CD14-positive monocyte (primary cell): ENCODE measurements around the gene SUMO3. TPM values are rescaled to one million over a fixed set of nuclear protein-coding genes. Genes with fewer than 3 reads are reported as not detected.

Source experiments
- DNase-seq, 3 donors: peaks; one replicate each; pipeline ENCODE4 v3.0.0-alpha.2; 2011 to 2022
- H2AFZ ChIP-seq: 2 replicates; pipeline ENCODE4 v1.6.0; 2012; ENCODE audit warnings: mild to moderate bottlenecking, low read depth, low read length, inconsistent platforms; ENCODE audit not compliant: insufficient read depth, poor library complexity, severe bottlenecking
- H3K27ac ChIP-seq, 2 donors: 1 replicate in 1 of 2; 2 replicates in 1 of 2; pipeline ENCODE4 v1.5.1; 2012 to 2013; ENCODE audit warnings: low read length in 2 of 2, control low read depth in 1 of 2, inconsistent platforms in 1 of 2, low read depth in 1 of 2, mild to moderate bottlenecking in 1 of 2
- H3K27me3 ChIP-seq, 2 donors: one replicate each; pipeline versions ENCODE4 v1.6.0 to v1.6.1; 2011 to 2013; ENCODE audit warnings: low read length in 2 of 2; ENCODE audit not compliant: control insufficient read depth in 2 of 2, insufficient read depth in 2 of 2
- H3K36me3 ChIP-seq, 2 donors: replicated peaks in 1 of 2; 1 replicate in 1 of 2; 2 replicates in 1 of 2; pipeline versions ENCODE4 v1.5.1 to v1.6.1; 2012 to 2013; ENCODE audit warnings: low read length in 2 of 2, control low read depth in 1 of 2, inconsistent platforms in 1 of 2, mild to moderate bottlenecking in 1 of 2; ENCODE audit not compliant: insufficient read depth in 2 of 2, control insufficient read depth in 1 of 2
- H3K4me1 ChIP-seq, 2 donors: 1 replicate in 1 of 2; 2 replicates in 1 of 2; pipeline versions ENCODE4 v1.5.1 to v1.6.1; 2012 to 2013; ENCODE audit warnings: low read length in 2 of 2, control low read depth in 1 of 2, inconsistent platforms in 1 of 2, mild to moderate bottlenecking in 1 of 2, moderate library complexity in 1 of 2; ENCODE audit not compliant: insufficient read depth in 2 of 2, control insufficient read depth in 1 of 2
- H3K4me2 ChIP-seq: replicated peaks from 2 replicates; pipeline ENCODE3; 2012; ENCODE audit warnings: low read length, moderate library complexity, mild to moderate bottlenecking; ENCODE audit not compliant: poor library complexity, severe bottlenecking; ENCODE audit errors: extremely low read depth
- H3K4me3 ChIP-seq, 3 experiments: fragments of 200-600 bp in 1 of 3; sonication (generic) in 1 of 3; replicated peaks in 1 of 3; 1 replicate in 2 of 3; 2 replicates in 1 of 3; pipeline ENCODE4 v1.5.1; 2011 to 2013; ENCODE audit warnings: low read length in 3 of 3, mild to moderate bottlenecking in 3 of 3, control low read depth in 2 of 3, low read depth in 2 of 3, inconsistent platforms in 1 of 3, moderate library complexity in 1 of 3
- H3K79me2 ChIP-seq: 2 replicates; pipeline ENCODE4 v1.6.0; 2012; ENCODE audit warnings: mild to moderate bottlenecking, control low read depth, inconsistent platforms, low read length, moderate library complexity; ENCODE audit not compliant: insufficient read depth
- H3K9ac ChIP-seq: 2 replicates; pipeline ENCODE4 v1.6.0; 2017; ENCODE audit warnings: low read length, mild to moderate bottlenecking; ENCODE audit not compliant: insufficient read depth, poor library complexity, severe bottlenecking
- H3K9me3 ChIP-seq, 2 donors: replicated peaks in 1 of 2; 1 replicate in 1 of 2; 2 replicates in 1 of 2; pipeline versions ENCODE4 v1.5.1 to v1.6.1; 2012 to 2013; ENCODE audit warnings: low read length in 2 of 2, control low read depth in 1 of 2; ENCODE audit not compliant: control insufficient read depth in 1 of 2, insufficient read depth in 1 of 2
- H4K20me1 ChIP-seq: 2 replicates; pipeline ENCODE4 v1.6.0; 2012; ENCODE audit warnings: mild to moderate bottlenecking, low read length, control low read depth, moderate library complexity; ENCODE audit not compliant: insufficient read depth
- H3K27ac Mint-ChIP-seq, 7 donors: one replicate each; pipeline ENCODE4 v1.8.0; 2020; ENCODE audit warnings: mild to moderate bottlenecking in 7 of 7, mixed read lengths in 7 of 7, moderate library complexity in 6 of 7, inconsistent platforms in 2 of 7
- H3K27me3 Mint-ChIP-seq, 3 donors: one replicate each; pipeline ENCODE4 v1.8.0; 2021 to 2022; ENCODE audit warnings: low read depth in 3 of 3, mild to moderate bottlenecking in 3 of 3, mixed read lengths in 3 of 3, moderate library complexity in 3 of 3, inconsistent platforms in 1 of 3
- H3K36me3 Mint-ChIP-seq, 2 donors: one replicate each; pipeline ENCODE4 v1.8.0; 2020; ENCODE audit warnings: mixed read lengths in 2 of 2, inconsistent platforms in 1 of 2, mild to moderate bottlenecking in 1 of 2
- H3K4me1 Mint-ChIP-seq: one replicate; pipeline ENCODE4 v1.8.0; 2020; ENCODE audit warnings: mild to moderate bottlenecking, mixed read lengths
- H3K4me3 Mint-ChIP-seq, 2 donors: one replicate each; pipeline ENCODE4 v1.8.0; 2020; ENCODE audit warnings: mild to moderate bottlenecking in 2 of 2, mixed read lengths in 2 of 2, moderate library complexity in 1 of 2
- H3K9me3 Mint-ChIP-seq, 7 donors: one replicate each; pipeline ENCODE4 v1.8.0; 2020 to 2022; ENCODE audit warnings: mixed read lengths in 7 of 7, mild to moderate bottlenecking in 6 of 7, moderate library complexity in 6 of 7, inconsistent platforms in 2 of 7
- WGBS: methylation state at CpG from one replicate; pipeline ENCODE4 v1.1.5; 2013; ENCODE audit warnings: missing lambda C conversion rate; ENCODE audit not compliant: insufficient coverage; 5-methylcytosine and 5-hydroxymethylcytosine counted together
- intact Hi-C, 2 donors: fragments of 100-400 bp; cut with micrococcal nuclease; formaldehyde crosslinking; loops; one replicate each; pipeline versions ENCODE4 v1.15.0 to v1.15.1; 2023
- polyA plus RNA-seq, 3 donors: library from polyadenylated mRNA; depleted of rRNA in 1 of 3; unstranded in 2 of 3; stranded (reverse) in 1 of 3; fragments of 300-500 nt in 2 of 3; fragments of >200 nt in 1 of 3; fragmentation: Illumina TruSeq in 2 of 3; gene quantifications; 1 replicate in 2 of 3; 2 replicates in 1 of 3; pipeline ENCODE4 v1.2.3, GENCODE V29; 2012 to 2021
- TF ChIP-seq, protein P1 (sequence below): fragments of 200-600 bp; IDR thresholded peaks from one replicate; pipeline ENCODE4 v1.8.0; 2022; ENCODE audit warnings: antibody characterized with exemption, mild to moderate bottlenecking

Gene SUMO3
- polyA plus RNA-seq, 3 donors = 70.9 to 112 (median 109) TPM

DNA sequence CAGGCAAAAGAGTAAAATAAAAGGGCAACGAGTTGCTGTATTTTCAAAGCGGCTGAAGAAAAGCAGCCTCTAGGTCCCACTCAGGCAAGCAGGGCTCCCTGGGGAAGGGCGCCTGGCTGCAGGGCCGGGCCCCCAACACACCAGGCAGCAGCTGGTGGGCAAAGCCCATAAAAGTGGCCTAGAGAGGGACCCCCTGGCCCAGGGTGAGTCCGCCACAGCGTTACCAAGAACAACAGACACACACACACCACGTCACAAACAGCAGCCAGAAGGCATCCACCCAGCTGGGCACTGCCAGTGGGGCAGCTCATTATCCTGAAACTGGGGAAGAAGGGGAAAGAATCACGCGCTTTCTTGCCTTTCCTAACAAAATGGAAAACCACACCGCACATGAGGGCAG is 4.7 kb downstream of the SUMO3 start:
- no peak for DNase-seq
- peaks cover 0 to 2% (median 0%) of the 10 kb centered on the region in 7 donors for H3K9me3 Mint-ChIP-seq
- H3K4me3 ChIP-seq = no peak overlapping the region
- TF ChIP-seq, protein P1, sequence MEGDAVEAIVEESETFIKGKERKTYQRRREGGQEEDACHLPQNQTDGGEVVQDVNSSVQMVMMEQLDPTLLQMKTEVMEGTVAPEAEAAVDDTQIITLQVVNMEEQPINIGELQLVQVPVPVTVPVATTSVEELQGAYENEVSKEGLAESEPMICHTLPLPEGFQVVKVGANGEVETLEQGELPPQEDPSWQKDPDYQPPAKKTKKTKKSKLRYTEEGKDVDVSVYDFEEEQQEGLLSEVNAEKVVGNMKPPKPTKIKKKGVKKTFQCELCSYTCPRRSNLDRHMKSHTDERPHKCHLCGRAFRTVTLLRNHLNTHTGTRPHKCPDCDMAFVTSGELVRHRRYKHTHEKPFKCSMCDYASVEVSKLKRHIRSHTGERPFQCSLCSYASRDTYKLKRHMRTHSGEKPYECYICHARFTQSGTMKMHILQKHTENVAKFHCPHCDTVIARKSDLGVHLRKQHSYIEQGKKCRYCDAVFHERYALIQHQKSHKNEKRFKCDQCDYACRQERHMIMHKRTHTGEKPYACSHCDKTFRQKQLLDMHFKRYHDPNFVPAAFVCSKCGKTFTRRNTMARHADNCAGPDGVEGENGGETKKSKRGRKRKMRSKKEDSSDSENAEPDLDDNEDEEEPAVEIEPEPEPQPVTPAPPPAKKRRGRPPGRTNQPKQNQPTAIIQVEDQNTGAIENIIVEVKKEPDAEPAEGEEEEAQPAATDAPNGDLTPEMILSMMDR = no peak
- peaks cover 5 to 18% of the 10 kb centered on the region in 2 donors for H3K4me1 ChIP-seq
- H3K4me1 Mint-ChIP-seq = peaks cover 17% of the 10 kb centered on the region
- H4K20me1 ChIP-seq = peaks cover 92% of the 10 kb centered on the region
- H3K9me3 ChIP-seq = no peaks in the 10 kb centered on the region
- no peak overlapping the region for H3K4me2 ChIP-seq
- H3K27ac ChIP-seq = no peak overlapping the region
- H3K4me3 Mint-ChIP-seq = no peak overlapping the region
- 89% methylated on average over 3 of the region's 10 CpGs for WGBS
- peaks cover 44 to 66% of the 10 kb centered on the region in 2 donors for H3K36me3 Mint-ChIP-seq
- H3K27me3 ChIP-seq = no peaks in the 10 kb centered on the region
- intact Hi-C loops = loop anchor here in 1 of 2 donors (10.0 kb wide), 2 partner anchors 272 to 358 kb away; partner anchors contain the start of gene LRRC3
- H2AFZ ChIP-seq = no peak overlapping the region
- no peak overlapping the region for H3K9ac ChIP-seq
- H3K27me3 Mint-ChIP-seq = peaks cover 0 to 2% (median 2%) of the 10 kb centered on the region in 3 donors
- peaks cover 88% of the 10 kb centered on the region for H3K79me2 ChIP-seq
- peak overlapping the region in 2 of 7 donors; percentile 49 to 63 for H3K27ac Mint-ChIP-seq
- H3K36me3 ChIP-seq = peaks cover 44 to 60% of the 10 kb centered on the region in 2 donors

DNA sequence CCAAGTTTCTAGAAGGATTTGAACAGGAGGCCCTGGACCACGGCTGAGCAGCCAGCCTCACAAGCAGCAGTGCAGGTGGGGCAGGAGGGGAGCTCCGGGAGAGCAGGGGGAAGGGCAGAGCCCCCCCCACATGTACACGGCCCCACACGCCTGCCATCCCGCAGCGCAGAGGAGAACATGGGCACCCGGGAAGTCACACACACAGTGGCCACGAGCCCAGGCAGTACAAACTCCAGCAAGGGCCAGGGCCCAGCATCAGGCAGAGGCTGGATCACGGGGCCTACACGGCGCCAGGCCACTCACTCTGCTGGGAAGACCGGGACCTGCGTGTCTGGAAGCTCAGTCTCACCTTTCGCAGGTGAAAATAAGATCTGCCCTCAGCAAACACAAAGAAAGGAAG is 5.2 kb downstream of the SUMO3 start:
- intact Hi-C loops = loop anchor here in 1 of 2 donors (10.0 kb wide), 2 partner anchors 272 to 358 kb away; partner anchors contain the start of gene LRRC3

More for the DNA sequence above, 5.2 kb downstream of the SUMO3 start:
- peaks cover 47 to 70% of the 10 kb centered on the region in 2 donors for H3K36me3 Mint-ChIP-seq
- H3K27ac Mint-ChIP-seq = no peak overlapping the region
- peaks cover 45 to 65% of the 10 kb centered on the region in 2 donors for H3K36me3 ChIP-seq
- H3K4me3 ChIP-seq = no peak overlapping the region
- H3K79me2 ChIP-seq = peaks cover 88% of the 10 kb centered on the region
- H2AFZ ChIP-seq = no peak overlapping the region
- peaks cover 92% of the 10 kb centered on the region for H4K20me1 ChIP-seq
- WGBS = 97% methylated on average over 13 of the region's 14 CpGs
- DNase-seq = no peak
- H3K27me3 Mint-ChIP-seq = peaks cover 0 to 2% (median 2%) of the 10 kb centered on the region in 3 donors
- H3K4me2 ChIP-seq = no peak overlapping the region
- TF ChIP-seq, protein P1 = no peak
- peaks cover 5 to 18% of the 10 kb centered on the region in 2 donors for H3K4me1 ChIP-seq
- no peaks in the 10 kb centered on the region for H3K27me3 ChIP-seq
- H3K27ac ChIP-seq = no peak overlapping the region
- H3K4me3 Mint-ChIP-seq = no peak overlapping the region
- H3K4me1 Mint-ChIP-seq = peaks cover 17% of the 10 kb centered on the region
- H3K9ac ChIP-seq = no peak overlapping the region
- peaks cover 0 to 2% (median 0%) of the 10 kb centered on the region in 7 donors for H3K9me3 Mint-ChIP-seq
- no peaks in the 10 kb centered on the region for H3K9me3 ChIP-seq
